Mucosa of gallbladder (tissue), 1 donor: Measurements from ENCODE around the gene TNF. TPM values are rescaled to one million over a fixed set of nuclear protein-coding genes. Genes with fewer than 3 reads are reported as not detected.
A peak's percentile ranks its signal among the peaks of the same experiment; 100 is the strongest.

Source experiments
- DNase-seq: peaks from one replicate; pipeline ENCODE4 v3.0.0-alpha.2; 2020; ENCODE audit warnings: low spot score
- total RNA-seq: library from RNA; stranded (reverse); gene quantifications from one replicate; pipeline ENCODE4 v1.2.1, GENCODE V29; 2021
- donor health status: DM: no; HTN: no; CAD: no.

The TNF gene
- total RNA-seq, 1 donor from 2014 or later = 6.6 TPM

GRCh38 chr6:31544676-31545075 lies 30.7 kb upstream of the TNF start:
- no peak for DNase-seq

DNA sequence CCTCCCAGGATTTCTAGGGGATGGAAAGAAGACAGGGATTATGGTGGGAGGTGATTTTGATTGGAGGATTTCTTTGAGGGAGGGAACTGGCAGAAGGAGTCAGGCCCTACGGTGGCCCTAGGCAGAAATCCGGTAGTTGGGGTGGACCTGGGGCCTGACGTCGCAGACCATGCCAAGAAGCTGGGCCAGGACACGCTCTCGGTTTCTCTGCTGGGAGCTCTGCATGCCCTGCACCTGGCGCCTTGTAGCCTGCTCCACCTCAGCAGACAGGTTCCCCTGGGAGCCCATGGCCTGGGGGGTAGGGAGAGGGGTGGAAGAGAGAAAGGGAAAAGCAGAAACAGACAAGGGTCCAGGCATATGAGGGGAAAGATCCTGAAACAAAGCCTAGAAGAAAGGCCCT lies 30.1 kb upstream of the TNF start:
- DNase-seq = no peak

DNA sequence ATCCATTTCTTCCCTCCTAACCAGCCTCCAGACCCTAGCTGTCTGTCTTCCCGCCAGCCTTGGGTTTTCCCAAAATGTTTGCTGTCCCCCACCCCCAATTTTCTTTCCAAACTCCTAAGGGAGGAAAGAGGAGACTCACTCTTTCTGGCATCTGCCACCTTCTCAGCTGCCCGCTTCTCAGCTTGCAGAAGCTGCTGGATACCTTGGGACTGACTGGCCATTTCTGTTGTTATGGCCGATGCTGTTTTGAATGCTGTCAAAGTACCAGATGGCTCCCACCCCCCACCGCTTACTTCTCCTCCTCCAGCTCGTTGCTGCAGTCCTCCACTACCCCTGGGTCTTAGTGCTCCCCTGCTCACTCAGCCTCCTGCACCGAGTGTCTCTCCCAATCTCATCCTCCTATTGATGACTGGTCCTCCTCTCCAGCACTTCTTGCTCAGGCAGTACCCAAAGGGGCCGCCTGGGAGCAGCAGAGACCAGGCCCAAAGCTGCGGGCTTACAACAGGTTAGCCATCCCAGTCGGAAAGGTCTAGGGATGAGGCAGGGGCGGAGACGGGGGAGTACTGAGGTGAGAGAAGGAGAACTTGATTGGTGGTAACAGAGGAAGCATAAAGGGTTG lies 28.9 kb upstream of the TNF start, which contains the start of gene ATP6V1G2:
ATP6V1G2 (minus strand) TSS at position 270 of the 619 bp plus-strand sequence; CDS start at position 221, 49 bp downstream.
- DNase-seq = peak; percentile 91

DNA sequence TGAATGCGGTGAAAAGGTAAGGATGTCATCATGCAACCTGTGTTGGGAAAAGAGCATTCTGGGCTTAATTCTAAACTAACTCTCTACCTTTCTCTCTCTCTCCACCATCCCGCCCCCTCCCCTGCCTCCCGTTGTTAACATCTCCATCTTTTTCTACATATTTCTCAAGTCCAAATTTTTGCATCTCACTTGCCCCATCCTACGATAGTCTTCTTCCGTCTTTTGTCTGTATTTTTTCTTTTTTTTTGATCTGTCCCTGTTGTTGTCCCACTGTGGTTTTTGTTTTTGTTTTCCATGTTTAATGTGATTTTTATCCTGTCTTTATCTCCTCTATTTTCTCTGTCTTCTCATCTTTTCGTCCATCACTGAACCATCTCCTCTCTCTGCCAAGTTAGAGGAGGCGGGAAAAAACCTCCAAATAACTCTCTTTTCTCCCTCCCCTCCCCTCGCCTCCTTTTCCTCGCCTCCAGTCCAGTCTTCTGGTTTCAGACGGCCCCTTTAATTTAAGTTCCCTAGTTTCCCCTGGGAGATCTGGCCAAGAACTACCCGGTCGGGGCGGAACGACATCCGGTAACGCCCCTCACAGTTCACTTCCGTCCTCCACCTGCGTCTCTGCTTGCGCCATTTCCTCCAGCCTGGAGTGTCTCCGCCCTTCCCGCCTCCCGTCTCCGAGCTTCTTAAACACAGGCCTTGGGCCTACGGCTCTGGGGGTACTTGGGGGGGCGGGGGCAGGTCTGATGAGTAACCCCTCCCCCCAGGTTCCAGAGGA lies 28.2 kb upstream of the TNF start, which contains the start of gene NFKBIL1:
NFKBIL1 (plus strand) TSS at position 651 of the 769 bp plus-strand sequence; CDS start at position 738, 87 bp downstream.
- peak; percentile 95 for DNase-seq

- no peak for DNase-seq
Measured at GRCh38 chr6:31547727-31548543, 27.4 kb upstream of the TNF start.

DNA sequence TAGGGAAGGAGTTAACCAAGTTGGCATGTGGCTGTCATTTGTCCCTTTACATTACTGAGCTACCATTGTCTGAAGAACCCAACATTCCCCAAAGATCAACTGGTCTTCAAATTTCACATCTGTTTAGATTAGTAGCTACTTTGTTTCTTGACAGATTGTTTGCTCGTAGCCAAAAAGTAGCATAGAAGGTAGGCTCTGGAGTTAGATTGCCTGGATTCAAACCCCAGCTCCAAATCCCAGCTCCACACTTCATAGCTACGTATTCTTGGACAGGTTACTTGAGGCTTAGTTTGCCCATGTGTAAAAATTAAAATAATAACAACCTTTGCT lies 26.9 kb upstream of the TNF start:
- no peak for DNase-seq

DNA sequence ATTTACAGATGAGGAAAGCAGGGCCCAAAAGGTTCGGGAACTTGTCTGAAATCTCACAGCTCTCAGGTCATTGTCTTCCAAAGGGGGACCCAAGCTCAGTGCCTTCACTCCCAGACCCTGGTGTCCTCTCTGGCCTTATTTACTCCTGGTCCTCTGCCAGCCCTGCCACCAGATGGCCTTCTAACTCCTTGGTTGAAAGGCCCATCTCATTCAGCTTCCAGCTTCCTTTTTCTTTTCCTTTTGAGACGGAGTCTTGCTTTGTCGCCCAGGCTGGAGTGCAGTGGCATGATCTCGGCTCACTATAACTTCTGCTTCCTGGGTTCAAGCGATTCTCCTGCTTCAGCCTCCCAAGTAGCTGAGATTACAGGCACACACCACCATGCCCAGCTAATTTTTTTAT lies 24.0 kb upstream of the TNF start:
- DNase-seq = peak; percentile 52

DNA sequence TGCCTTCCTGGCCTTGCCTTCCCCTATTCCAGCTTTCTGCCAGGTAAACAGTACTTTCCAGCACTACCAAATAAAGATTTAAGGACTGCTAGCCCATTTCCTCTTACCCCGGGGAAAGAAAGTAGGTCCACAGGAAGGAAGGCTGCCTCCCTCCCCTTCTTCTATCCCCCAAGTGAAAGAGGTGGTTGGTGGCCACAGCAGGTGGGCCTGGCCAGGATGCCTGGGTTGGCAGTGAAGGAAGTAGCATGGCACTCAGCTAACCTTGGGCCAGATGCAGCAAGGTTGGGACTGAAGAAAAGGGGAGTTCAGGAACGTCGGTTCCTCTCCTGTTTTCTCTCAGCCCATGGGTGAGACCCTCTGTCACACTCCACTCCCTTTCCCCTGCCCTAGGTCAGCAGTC lies 19.1 kb upstream of the TNF start:
- no peak for DNase-seq

GRCh38 chr6:31557443-31558317 lies 17.7 kb upstream of the TNF start:
- no peak for DNase-seq

- DNase-seq = no peak
Measured at GRCh38 chr6:31558318-31558625, 17.1 kb upstream of the TNF start.

- DNase-seq = no peak
Measured at GRCh38 chr6:31558631-31559500, 16.5 kb upstream of the TNF start.

- DNase-seq = no peak
Measured at GRCh38 chr6:31559606-31559957, 15.8 kb upstream of the TNF start.

GRCh38 chr6:31559958-31560696 lies 15.2 kb upstream of the TNF start:
- DNase-seq = peak; percentile 37

DNA sequence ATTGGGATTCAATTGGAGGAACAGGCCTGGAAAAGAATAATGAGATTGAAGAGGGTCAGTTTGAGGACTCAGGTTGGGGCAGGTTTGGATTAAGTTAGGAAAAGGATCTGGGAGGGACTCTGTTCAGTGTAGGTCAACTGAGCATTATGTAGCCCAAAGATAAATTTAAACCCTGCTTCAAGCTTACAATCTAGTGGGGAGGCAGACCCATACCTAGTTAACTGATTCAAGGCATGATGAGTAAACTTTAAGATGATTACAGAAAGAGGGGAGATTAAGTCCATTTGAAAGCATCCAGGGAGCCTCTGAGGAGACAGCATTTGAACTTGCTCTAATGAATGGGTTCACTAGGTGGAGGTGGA lies 14.7 kb upstream of the TNF start:
- DNase-seq = no peak

DNA sequence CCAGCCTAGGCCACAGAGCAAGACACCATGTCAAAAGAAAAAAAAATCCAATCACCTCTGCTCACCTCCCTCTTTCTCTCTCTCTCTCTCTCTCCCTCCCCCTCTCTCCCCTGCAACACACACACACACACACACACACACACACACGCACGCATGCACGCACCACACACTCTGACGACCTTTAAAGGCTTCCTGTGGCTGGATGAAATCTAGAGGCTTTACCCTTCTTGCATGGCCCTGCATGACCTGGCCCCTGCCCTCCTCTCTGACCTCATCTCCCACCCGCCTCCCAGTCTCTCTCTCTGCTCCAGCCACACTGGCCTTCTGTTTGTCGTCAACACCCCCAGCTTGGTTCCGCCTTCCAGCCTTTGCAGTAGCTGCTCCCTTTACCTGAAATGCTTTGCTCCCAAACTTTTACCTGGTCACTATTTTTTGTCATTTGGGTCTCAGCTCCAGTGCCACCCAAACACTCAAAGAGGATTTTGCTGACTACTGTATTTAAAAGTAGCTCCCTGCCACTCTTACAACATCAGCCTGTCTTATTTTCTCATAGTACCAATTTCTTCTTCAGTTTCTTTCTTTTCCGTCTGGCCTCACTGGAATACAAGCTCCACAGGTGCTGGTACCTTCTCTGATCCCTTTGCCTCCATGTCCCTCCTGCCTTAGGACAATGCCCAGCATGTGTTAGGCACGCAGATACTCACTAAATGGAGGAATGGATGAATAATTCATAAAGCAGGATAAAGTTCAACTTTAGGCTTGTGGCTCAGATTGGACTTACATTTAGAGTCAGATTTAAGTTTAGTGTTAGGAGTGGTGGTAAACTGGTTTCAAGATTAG lies 7.6 kb upstream of the TNF start:
- DNase-seq = no peak

DNA sequence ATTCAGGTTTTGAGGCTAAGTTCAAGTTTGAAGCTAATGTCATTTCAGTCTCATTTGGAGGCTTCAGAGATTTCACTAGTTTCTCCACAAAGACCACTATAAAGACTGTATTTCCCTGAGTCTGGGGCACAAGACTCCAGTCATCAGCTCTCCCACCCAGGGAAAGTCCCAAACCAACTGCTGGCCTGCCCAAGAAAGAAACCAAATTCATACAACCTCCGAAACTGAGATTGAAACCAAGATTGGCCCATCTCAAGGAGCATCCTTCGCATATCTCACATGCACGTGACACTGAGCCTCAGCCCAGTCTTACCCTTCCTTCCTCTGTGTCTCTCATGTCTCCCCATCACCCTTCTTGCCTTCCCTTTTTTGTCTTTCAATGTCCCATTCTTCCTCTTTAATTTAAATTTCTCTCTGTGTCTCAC lies 6.8 kb upstream of the TNF start:
- no peak for DNase-seq

DNA sequence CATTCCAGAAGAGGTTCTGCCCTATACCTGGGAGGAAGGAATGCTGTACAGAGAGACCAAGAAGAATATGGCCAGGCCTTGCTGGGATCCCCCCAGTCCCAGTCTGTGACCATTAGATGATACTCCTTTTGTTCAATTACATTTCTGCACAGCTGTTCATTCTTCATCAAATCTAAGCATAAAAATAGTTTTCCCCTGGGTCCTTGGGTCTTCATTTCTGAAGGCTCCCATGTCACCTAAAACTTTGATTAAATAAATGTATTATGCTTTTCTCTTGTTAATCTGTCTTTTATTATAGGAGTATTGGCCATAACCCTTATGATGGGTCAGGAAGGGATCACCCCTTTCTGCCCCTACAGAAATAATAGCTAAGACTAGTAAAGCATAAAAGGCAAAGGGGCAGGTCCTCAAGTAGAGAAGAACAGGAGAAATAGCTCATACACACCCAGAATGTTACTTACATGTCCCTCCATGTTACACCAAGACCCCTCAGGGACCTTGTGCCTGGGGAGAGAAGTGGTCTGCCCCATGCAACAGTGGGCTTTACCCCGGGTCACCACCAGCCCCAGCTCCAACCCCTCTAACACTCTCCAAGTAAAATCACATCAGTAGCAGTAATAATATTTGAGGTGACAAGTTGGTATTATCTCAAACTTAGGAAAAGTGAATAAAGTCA lies 5.4 kb upstream of the TNF start:
- no peak for DNase-seq

DNA sequence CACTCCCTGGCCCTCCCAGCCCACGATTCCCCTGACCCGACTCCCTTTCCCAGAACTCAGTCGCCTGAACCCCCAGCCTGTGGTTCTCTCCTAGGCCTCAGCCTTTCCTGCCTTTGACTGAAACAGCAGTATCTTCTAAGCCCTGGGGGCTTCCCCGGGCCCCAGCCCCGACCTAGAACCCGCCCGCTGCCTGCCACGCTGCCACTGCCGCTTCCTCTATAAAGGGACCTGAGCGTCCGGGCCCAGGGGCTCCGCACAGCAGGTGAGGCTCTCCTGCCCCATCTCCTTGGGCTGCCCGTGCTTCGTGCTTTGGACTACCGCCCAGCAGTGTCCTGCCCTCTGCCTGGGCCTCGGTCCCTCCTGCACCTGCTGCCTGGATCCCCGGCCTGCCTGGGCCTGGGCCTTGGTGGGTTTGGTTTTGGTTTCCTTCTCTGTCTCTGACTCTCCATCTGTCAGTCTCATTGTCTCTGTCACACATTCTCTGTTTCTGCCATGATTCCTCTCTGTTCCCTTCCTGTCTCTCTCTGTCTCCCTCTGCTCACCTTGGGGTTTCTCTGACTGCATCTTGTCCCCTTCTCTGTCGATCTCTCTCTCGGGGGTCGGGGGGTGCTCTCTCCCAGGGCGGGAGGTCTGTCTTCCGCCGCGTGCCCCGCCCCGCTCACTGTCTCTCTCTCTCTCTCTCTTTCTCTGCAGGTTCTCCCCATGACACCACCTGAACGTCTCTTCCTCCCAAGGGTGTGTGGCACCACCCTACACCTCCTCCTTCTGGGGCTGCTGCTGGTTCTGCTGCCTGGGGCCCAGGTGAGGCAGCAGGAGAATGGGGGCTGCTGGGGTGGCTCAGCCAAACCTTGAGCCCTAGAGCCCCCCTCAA lies 3.1 kb upstream of the TNF start, which contains the start of gene LTA:
LTA (plus strand) TSS at position 249 of the 871 bp plus-strand sequence; CDS start at position 703, 454 bp downstream.
- no peak for DNase-seq
